Panc1 (cell line): ENCODE results near the gene GRIK3. TPM values are rescaled to one million over a fixed set of nuclear protein-coding genes. Genes with fewer than 3 reads are reported as not detected.
"Not testable (repeated sequence)": the region's sequence is repeated elsewhere in the genome, so short reads cannot be mapped to it uniquely, and the experiment has no call there.

ENCODE experiments used
- ATAC-seq: fragments of 200-7000 bp; cut with Tn5 transposase; 2 replicates; pipeline ENCODE4 v1.9.1; 2020; ENCODE audit warnings: mild to moderate bottlenecking, moderate library complexity
- BruUV-seq: library from RNA; stranded (reverse); fragments of 400-500 nt; replicated peaks from 2 replicates; lab custom pipeline; 2021; lab: Mats Ljungman, UMichigan
- CTCF ChIA-PET: fragments of 300-600 bp; sonication (Branson Sonifier 250); formaldehyde crosslinking; loops from one replicate; lab custom pipeline; 2022; ENCODE audit warnings: antibody characterized with exemption; lab: Charles Lee
- POLR2A ChIA-PET: fragments of 300-600 bp; sonication (Branson Sonifier 250); formaldehyde crosslinking; loops from one replicate; lab custom pipeline; 2022; ENCODE audit warnings: antibody characterized with exemption; lab: Charles Lee
- DNase-seq: peaks from one replicate; pipeline ENCODE4 v3.0.0-alpha.2; 2010; ENCODE audit warnings: low read depth, low spot score
- H3K27ac ChIP-seq: 2 replicates; pipeline ENCODE4 v1.5.1; 2011; ENCODE audit warnings: mild to moderate bottlenecking, low read length, inconsistent platforms
- H3K27me3 ChIP-seq: fragments of 200-500 bp; sonication (Bioruptor generic); 2 replicates; pipeline ENCODE4 v1.6.0; 2014; ENCODE audit warnings: low read length, inconsistent platforms; ENCODE audit not compliant: control insufficient read depth, insufficient read depth
- H3K36me3 ChIP-seq: fragments of 200-500 bp; sonication (Bioruptor generic); 2 replicates; pipeline ENCODE4 v1.5.1; 2014; ENCODE audit warnings: inconsistent platforms, mild to moderate bottlenecking, low read length, moderate library complexity; ENCODE audit not compliant: control insufficient read depth, insufficient read depth
- H3K4me1 ChIP-seq: 2 replicates; pipeline ENCODE4 v1.5.1; 2011; ENCODE audit warnings: inconsistent platforms, mild to moderate bottlenecking, low read length, moderate library complexity; ENCODE audit not compliant: control insufficient read depth, insufficient read depth
- H3K4me3 ChIP-seq, 2 experiments: 2 replicates each; pipeline ENCODE4 v1.5.1; 2011 to 2012; ENCODE audit warnings: low read depth in 2 of 2, low read length in 2 of 2, mild to moderate bottlenecking in 2 of 2, inconsistent platforms in 1 of 2, moderate library complexity in 1 of 2
- H3K9me3 ChIP-seq: fragments of 200-500 bp; sonication (Bioruptor generic); 2 replicates; pipeline ENCODE4 v1.5.1; 2014; ENCODE audit warnings: low read depth, mild to moderate bottlenecking, inconsistent platforms, low read length, moderate library complexity; ENCODE audit not compliant: control insufficient read depth, insufficient read depth
- CTCF ChIP-seq: fragments of 450-650 bp; IDR thresholded peaks from 2 replicates; pipeline ENCODE4 v1.5.1; 2017; ENCODE audit warnings: mild to moderate bottlenecking
- POLR2AphosphoS5 ChIP-seq: IDR thresholded peaks from 2 replicates; pipeline ENCODE4 v1.6.1; 2012; ENCODE audit warnings: mild to moderate bottlenecking, low read depth, low read length, moderate library complexity
- REST ChIP-seq, 2 experiments: IDR thresholded peaks; 2 replicates each; pipeline ENCODE4 v1.6.1; 2011 to 2012; ENCODE audit warnings: low read depth in 2 of 2, control low read depth in 1 of 2, low read length in 1 of 2, mild to moderate bottlenecking in 1 of 2, moderate library complexity in 1 of 2; ENCODE audit not compliant: insufficient read depth in 1 of 2
- SIN3A ChIP-seq: IDR thresholded peaks from 2 replicates; pipeline ENCODE4 v1.6.1; 2012; ENCODE audit warnings: low read depth, mild to moderate bottlenecking, low read length, moderate library complexity, borderline replicate concordance; ENCODE audit not compliant: insufficient read depth
- TCF7L2 ChIP-seq: IDR thresholded peaks from 2 replicates; pipeline ENCODE4 v1.6.1; 2011; ENCODE audit warnings: mild to moderate bottlenecking, low read depth, low read length, inconsistent platforms
- in situ Hi-C: cut with HindIII; loops from 2 replicates; pipeline ENCODE4 v1.10.0; 2016; ENCODE audit warnings: low sequenced_read_pairs, low pct_unique_long_range_greater_than_20kb
- intact Hi-C: fragments of 100-400 bp; cut with micrococcal nuclease; formaldehyde crosslinking; loops from one replicate; pipeline ENCODE4 v1.10.0; 2022; ENCODE audit not compliant: unreplicated experiment
- total RNA-seq: library from RNA; stranded (reverse); gene quantifications from one replicate; pipeline ENCODE4 v1.2.1, GENCODE V29; 2021; ENCODE audit not compliant: unreplicated experiment

Gene GRIK3
- total RNA-seq, 1 experiment from 2014 or later: not detected

GRCh38 chr1:36909946-36910725, 124.2 kb downstream of the GRIK3 start:
- CTCF ChIA-PET: no interaction called here
- ATAC-seq: peak; percentile 60; the same call in 1 of the 2 replicates
- Histone ChIP-seq H3K36me3 (no peaks in the 10 kb centered on the region), H3K27me3 (peaks cover 6% of the 10 kb centered on the region), H3K4me1 (no peaks in the 10 kb centered on the region), H3K9me3 (no peaks in the 10 kb centered on the region), H3K4me3 (no peak overlapping the region), H3K27ac (no peak overlapping the region)
- no TSS peak for BruUV-seq
- no peak for DNase-seq
- TF ChIP-seq CTCF (no peak), SIN3A (no peak)
- POLR2A ChIA-PET: no interaction called here
- intact Hi-C loops: no loop called here
- in situ Hi-C loops: no loop called here

- H3K27me3 ChIP-seq, ATAC-seq, intact Hi-C loops, POLR2A ChIA-PET, CTCF ChIA-PET, H3K9me3 ChIP-seq, H3K4me3 ChIP-seq, DNase-seq, in situ Hi-C loops, H3K36me3 ChIP-seq, H3K27ac ChIP-seq, H3K4me1 ChIP-seq, BruUV-seq: not testable (repeated sequence)
Observed at GRCh38 chr1:36909359-36909758, 125.0 kb downstream of the GRIK3 start.

GRCh38 chr1:36908096-36908495, 126.2 kb downstream of the GRIK3 start:
- Histone ChIP-seq H3K9me3 (no peaks in the 10 kb centered on the region), H3K36me3 (no peaks in the 10 kb centered on the region), H3K27me3 (peaks cover 9% of the 10 kb centered on the region; the same call in 1 of the 2 replicates), H3K4me3 (no peak overlapping the region), H3K4me1 (no peaks in the 10 kb centered on the region), H3K27ac (no peak overlapping the region)
- ChIA-PET CTCF (no interaction called here), POLR2A (no interaction called here)
- ATAC-seq: no peak
- no peak for DNase-seq
- in situ Hi-C loops: no loop called here
- TF ChIP-seq POLR2AphosphoS5: no peak
- intact Hi-C loops: no loop called here
- BruUV-seq: no TSS peak

GRCh38 chr1:36906555-36906954, 127.8 kb downstream of the GRIK3 start:
- H3K9me3 ChIP-seq: no peaks in the 10 kb centered on the region
- BruUV-seq: no TSS peak
- in situ Hi-C loops: no loop called here
- no peak overlapping the region for H3K4me3 ChIP-seq
- intact Hi-C loops: no loop called here
- DNase-seq: no peak
- ChIA-PET CTCF (no interaction called here), POLR2A (no interaction called here)
- H3K4me1 ChIP-seq: no peaks in the 10 kb centered on the region
- H3K27ac ChIP-seq: no peak overlapping the region
- no peak for TF ChIP-seq CTCF
- TF ChIP-seq REST (IDR thresholded peaks at IDR 0.05; ENCODE audit: insufficient read depth in 1 of 2, low read depth in 2 of 2, low read length in 1 of 2): no peak
- TF ChIP-seq SIN3A: no peak
- TF ChIP-seq TCF7L2: no peak
- no peak for TF ChIP-seq POLR2AphosphoS5
- no peaks in the 10 kb centered on the region for H3K36me3 ChIP-seq
- ATAC-seq: no peak
- peaks cover 9% of the 10 kb centered on the region; the same call in 1 of the 2 replicates for H3K27me3 ChIP-seq
